ENCODE results near the gene IL1R1.

- TF ChIP-seq CTCF (conservative IDR thresholded peaks at IDR 0.05; ENCODE audit: low read depth, low read length) (no peak), POLR2A (IDR thresholded peaks at IDR 0.05; ENCODE audit: low read depth, low read length) (no peak)
Measured at GRCh38 chr2:102099536-102100298, 42.8 kb upstream of the IL1R1 start.

Measured in IMR-90 (cell line).